ENCODE measurements around the gene UBE2H.

- TF ChIP-seq CTCF (IDR thresholded peaks at IDR 0.05 in 8 of 11, conservative IDR thresholded peaks at IDR 0.05 in 3 of 11), result no peak
- TF ChIP-seq POLR2A (IDR thresholded peaks at IDR 0.05), result no peak
- no peak for TF ChIP-seq POLR2AphosphoS5 (IDR thresholded peaks at IDR 0.05)
These were observed 56.0 kb downstream of the UBE2H start for GRCh38 chr7:129896568-129897382.

Measured in spleen (tissue), 7 donors.